ENCODE measurements around the gene ADGRF4.

DNA sequence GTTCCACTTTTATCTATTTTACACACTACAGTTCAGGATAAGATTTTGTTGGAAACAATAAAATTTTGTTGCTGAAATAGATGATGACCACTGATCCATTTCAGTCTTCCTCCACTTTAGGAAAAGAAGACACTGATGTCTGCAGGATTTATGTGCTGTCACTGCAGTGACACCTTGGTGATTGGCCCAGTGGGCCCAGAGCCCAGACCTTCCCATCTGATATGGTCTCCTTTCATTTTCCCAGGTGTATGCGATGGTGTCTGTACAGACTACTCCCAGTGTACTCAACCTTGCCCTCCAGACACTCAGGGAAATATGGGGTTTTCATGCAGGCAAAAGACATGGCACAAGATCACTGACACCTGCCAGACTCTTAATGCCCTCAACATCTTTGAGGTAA is 19.6 kb upstream of the ADGRF4 start:
- TF ChIP-seq EZH2 (IDR thresholded peaks at IDR 0.05; ENCODE audit: borderline replicate concordance, low read depth, low read length, severe bottlenecking): no peak
- TF ChIP-seq, protein P1, sequence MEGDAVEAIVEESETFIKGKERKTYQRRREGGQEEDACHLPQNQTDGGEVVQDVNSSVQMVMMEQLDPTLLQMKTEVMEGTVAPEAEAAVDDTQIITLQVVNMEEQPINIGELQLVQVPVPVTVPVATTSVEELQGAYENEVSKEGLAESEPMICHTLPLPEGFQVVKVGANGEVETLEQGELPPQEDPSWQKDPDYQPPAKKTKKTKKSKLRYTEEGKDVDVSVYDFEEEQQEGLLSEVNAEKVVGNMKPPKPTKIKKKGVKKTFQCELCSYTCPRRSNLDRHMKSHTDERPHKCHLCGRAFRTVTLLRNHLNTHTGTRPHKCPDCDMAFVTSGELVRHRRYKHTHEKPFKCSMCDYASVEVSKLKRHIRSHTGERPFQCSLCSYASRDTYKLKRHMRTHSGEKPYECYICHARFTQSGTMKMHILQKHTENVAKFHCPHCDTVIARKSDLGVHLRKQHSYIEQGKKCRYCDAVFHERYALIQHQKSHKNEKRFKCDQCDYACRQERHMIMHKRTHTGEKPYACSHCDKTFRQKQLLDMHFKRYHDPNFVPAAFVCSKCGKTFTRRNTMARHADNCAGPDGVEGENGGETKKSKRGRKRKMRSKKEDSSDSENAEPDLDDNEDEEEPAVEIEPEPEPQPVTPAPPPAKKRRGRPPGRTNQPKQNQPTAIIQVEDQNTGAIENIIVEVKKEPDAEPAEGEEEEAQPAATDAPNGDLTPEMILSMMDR (IDR thresholded peaks at IDR 0.05; ENCODE audit: borderline replicate concordance, extremely low read depth, low read length, poor library complexity, severe bottlenecking): no peak
